COR-L47 (cell line): Measurements from ENCODE around the gene IMMP2L.
A peak's percentile ranks its signal among the peaks of the same experiment; 100 is the strongest.
"Not testable (repeated sequence)": the region's sequence is repeated elsewhere in the genome, so short reads cannot be mapped to it uniquely, and the experiment has no call there.

ENCODE experiments used
- DNase-seq: peaks from one replicate; lab custom pipeline; 2025; lab: John Stamatoyannopoulos, UW

IMMP2L gene

DNA sequence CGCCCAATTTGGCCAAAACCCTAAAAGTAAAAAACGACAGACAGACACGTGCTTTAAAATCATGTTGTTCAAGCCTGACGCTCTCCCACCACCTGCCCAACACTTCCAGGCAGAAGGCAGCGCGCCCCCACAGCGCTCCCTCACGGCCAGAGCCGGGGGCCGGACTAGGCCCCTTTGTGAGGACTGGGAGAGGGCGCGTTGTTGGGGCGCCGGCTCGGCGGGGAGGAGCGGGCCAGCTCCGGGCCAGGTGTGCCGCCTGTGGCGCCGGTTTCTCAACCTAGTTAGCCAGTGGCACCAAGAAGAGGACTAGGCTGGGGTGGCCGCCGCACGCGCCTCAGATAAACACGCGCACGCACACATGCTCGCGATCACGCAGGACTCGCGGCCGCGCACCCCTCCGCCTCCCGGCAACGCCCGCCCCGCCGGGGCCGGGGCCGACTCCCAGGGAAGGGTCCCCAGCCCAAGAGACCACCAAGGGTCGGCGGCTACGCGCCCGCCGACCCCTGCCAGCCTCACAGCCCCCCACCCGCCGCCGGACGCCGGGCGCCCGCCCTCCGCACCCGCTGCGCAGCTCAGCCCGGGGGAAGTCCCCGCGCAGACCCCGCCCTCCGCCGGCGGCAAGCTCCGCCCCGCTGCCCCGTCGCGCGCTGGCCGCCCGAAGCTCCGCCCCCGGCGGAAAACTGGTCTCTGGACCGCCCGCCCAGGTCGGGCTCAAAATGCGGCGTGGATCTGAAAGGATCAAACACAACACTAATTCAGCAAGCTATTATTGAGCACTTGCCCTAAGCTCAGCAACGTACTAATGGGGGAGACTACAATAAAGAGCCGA lies at the start of gene IMMP2L:
Gene IMMP2L (minus strand): TSS at position 589 of the 829 bp plus-strand sequence.
- DNase-seq: peak; percentile 83

DNA sequence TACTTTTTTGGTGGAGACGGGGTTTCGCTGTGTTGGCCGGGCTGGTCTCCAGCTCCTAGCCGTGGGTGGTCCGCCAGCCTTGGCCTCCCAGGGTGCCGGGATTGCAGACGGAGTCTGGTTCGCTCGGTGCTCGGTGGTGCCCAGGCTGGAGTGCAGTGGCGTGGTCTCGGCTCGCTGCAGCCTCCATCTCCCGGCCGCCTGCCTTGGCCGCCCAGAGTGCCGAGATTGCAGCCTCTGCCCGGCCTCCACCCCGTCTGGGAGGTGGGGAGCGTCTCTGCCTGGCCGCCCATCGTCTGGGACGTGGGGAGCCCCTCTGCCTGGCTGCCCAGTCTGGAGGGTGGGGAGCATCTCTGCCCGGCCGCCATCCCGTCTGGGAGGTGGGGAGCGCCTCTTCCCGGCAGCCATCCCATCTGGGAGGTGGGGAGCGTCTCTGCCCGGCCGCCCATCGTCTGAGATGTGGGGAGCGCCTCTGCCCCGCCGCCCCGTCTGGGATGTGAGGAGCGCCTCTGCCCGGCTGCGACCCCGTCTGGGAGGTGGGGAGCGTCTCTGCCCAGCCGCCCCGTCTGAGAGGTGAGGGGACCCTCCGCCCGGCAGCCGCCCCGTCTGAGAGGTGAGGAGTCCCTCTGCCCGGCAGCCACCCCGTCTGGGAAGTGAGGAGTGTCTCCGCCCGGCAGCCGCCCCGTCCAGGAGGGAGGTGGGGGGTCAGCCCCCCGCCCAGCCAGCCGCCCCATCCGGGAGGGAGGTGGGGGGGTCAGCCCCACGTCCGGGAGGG lies 47.4 kb upstream of the IMMP2L start:
- not testable (repeated sequence) for DNase-seq

DNA sequence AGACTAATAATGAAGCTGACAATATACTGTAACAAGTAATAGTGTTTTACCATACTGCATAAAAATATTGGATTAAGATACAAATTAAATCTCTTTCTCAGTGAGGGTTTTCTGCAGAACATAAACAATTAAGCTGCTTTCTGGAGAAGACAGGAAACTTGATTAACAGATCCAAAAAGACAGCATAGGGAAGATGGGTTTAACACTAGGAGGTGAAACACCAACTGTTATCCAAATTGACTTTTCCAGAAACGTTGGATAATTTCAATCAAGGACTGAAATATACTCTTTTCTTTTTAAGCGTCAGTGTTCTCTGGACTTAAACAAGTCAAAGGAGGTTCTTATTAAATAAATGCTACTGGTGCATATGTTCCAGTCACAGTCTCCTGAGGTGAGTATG lies 45.3 kb upstream of the IMMP2L start:
- DNase-seq: no peak

DNA sequence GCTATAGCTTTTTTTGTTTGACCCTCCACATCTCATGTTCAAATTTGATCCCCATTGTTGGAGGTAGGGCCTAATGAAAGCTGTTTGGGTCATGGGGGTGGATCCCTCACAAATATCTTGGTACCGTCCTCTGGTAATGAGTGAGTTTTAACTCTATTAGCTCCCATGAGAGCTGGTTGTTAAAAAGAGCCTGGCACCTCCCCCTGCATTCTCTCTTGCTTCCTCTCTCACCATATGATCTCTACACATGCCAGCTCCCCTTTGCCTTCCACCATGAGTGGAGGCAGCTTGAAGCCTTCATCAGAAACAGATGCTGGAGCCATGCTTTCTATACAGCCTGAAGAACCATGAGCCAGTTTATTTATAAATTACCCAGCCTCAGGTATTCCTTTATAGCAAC lies 43.0 kb upstream of the IMMP2L start:
- no peak for DNase-seq

DNA sequence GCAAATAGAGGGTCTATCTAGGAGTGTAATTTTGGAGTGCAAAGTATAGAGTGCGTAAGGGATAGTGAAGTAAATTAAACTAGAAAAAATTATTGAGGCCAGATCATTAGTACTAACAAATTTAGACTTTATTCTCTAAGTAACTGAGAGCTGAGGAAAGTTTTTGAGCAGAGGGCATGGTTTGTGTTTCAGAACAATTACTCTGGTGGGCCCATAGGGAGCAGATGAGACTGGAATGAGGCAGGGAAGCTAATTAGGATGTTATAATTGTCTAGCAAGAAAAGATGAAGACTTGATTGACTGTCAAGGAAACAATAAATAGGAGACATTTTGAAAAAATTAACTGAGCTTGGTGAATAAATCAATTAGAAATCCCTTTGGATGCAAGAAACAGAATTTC lies 37.8 kb upstream of the IMMP2L start:
- DNase-seq: no peak

DNA sequence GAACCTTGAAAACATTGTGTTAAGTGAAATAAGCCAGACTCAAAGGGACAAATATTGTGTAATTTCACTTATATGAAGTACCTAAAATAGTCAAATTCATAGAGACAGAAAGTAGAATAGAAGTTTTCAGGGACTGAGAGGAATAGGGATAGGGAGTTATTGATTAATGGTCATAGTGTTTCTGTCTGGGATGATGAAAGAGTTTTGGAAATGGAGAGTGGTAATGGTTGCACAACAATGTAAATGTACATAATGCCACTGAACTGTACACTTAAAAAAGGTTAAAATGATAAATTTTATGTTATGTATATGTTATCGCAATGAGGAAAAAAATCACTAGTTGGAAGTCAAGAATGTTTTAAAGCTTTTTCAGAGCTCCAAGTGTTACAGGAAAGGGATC lies 33.5 kb upstream of the IMMP2L start:
- DNase-seq: no peak

DNA sequence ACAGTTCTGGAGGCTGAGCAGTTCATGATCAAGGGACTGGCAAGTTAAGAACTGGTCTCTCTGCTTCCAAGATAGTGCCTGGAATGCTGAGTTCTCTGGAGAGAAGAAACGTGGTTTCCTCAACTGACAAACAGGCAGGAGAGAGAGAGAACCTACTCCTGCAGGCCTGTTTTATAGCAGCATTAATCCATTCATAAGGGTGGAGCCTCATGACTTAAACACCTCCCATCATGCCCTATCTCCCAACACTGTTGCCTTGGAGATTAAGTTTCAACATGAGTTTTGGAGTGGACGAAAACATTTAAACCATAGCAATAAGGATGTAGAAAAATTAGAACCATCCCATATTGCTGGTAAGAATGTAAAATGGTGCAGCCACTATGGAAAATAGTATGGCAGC lies 32.3 kb upstream of the IMMP2L start:
- no peak for DNase-seq

DNA sequence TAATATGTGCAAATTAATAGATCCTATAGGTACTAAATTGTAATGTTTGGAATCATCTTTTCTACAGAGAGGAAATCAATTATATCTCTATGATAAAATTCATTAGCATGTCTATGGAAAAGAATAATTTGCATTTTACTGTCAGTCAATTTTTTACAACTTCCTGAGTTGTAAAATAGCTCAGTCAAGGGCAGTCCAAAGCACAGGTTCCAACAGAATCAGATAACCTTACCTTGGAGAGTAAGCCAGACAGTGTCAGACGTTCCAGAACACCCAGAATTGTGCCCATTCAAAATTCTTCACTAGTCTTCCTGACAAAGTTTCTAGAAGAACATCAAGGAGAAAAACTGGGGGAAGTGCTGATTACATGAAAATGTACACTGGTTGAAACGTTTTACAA lies 31.1 kb upstream of the IMMP2L start:
- no peak for DNase-seq

DNA sequence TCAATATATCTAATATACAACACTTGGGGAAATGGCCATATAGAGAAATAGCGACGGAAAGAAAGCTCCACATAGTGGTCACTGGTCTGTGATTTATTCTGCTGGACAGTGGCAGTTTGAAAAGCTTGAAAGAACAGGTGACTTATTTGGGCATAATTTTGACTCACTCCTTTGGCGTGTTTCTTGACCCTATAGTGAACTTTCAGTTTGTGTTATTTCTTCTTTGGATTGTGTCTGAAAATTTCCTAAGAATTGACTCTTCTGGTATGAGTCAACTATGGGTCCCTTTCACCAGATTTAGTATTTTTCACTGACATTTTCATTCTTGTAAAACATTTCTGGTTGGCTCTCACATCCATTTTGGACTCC lies 25.8 kb upstream of the IMMP2L start:
- DNase-seq: no peak

DNA sequence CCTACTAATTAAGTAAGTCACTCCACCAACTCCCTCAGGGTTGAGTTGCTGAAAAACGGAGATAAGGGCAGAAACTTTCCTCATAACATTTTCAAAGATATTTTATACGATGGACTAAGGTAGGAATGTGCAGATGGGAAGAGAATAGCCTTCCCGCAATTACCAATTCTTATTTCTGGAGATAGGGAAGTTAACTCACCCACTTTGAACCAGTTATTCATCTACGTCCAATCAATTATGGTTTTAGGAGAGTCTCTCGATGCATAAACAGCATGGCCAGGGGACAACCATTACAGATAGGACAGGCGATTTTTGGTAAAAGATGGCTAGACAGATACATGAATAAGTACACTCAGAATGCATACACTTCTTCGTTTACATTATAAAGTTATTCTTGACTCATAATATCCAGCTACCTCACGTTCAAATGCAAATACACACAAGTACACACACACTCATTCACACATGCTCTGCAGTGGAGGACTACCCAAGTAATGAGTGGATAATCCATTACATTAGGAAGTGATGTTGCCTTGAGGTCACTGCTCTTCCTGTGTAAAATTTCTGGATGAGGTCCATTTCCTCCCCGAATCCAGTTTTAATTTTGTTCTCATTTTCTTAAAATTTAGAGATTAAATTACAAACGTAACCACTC lies 25.2 kb upstream of the IMMP2L start:
- DNase-seq: no peak

DNA sequence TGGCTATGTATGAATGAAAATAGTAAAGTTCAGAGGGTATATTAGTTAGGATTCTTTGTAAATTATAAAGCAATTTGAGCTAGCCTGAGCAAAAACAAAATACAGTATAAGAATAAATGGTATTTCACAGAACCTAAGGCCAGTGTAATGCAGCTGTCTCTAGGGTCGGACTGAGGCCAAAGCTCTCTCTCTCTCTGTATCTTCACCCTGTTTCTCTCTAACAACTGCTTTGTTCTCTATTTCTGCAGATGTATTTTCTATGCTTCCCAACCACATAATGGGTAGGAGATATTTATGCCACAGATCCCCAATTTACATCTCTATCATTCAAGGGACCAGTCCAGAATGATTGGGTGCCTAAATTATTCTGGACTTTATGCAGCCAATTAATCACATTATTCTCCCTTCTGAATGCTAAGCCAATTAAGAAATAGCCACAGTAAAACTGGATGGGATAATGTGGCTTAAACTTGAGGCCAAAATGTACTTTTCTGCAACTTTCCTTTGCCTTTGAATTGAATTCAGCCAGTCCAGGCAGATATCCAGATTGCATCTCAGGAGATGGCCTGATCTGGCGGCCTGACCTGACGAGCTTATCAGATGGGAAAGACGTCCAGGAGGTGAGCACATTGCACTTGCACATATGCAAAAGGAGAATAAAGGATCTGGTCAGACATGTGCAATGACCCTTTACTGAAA lies 24.6 kb upstream of the IMMP2L start:
- DNase-seq: no peak

DNA sequence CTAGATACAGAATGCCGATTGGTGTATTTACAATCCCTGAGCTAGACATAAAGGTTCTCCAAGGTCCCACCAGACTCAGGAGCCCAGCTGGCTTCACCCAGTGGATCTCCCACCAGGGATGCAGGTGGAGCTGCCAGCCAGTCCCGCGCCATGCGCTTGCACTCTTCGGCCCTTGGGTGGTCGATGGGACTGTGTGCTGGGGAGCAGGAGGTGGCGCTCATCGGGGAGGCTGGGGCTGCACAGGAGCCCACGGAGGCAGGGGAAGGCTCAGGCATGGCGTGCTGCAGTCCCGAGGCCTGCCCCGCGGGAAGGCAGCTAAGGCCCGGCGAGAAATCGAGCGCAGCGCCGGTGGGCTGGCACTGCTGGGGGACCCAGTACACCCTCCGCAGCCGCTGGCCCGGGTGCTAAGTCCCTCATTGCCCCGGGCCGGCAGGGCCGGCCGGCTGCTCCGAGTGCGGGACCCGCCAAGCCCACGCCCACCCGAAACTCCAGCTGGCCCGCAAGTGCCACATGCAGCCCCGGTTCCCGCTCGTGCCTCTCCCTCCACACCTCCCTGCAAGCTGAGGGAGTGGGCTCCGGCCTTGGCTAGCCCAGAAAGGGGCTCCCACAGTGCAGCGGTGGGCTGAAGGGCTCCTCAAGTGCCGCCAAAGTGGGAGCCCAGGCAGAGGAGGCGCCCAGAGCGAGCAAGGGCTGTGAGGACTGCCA lies 19.6 kb upstream of the IMMP2L start:
- DNase-seq: not testable (repeated sequence)

DNA sequence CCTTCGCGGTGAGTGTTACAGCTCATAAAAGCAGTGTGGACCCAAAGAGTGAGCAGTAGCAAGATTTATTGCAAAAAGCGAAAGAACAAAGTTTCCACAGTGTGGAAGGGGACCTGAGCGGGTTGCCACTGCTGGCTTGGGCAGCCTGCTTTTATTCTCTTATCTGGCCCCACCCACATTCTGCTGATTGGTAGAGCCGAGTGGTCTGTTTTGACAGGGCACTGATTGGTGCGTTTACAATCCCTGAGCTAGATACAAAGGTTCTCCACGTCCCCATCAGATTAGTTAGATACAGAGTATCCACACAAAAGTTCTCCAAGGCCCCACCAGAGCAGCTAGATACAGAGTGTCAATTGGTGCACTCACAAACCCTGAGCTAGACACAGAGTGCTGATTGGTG lies 18.9 kb upstream of the IMMP2L start:
- DNase-seq: not testable (repeated sequence)

DNA sequence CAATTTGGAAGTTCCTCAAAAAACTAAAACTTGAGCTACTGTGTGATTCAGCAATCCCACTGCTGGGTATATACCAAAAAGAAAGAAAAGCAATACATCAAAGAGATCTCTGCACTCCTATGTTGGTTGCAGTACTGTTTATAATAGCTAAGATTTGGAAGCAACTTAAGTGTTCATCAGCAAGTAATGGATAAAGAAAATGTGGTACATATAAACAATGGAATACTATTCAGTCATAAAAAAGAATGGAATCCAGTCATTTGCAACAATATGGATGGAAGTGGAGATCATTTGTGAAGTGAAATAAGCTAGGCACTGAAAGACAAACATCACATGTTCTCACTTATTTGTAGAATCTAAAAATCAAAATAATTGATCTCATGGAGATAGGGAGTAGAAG lies 16.5 kb upstream of the IMMP2L start:
- DNase-seq: no peak

DNA sequence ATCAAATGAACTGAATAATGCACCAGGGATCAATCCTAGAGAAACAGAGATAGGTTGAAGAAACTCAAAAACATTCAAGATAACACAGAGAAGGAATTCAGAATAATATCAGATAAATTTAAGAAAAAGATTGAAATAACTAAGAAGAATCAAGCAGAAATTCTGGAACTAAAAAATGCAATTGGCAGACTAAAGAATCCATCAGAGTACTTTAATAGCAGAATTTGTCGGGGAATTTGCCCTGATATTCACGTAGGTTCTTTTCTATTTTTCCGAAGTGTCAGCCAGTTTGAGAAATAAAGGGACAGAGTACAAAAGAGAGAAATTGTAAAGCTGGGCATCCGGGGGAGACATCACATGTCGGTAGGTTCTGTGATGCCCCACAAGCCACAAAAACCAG lies 9.4 kb upstream of the IMMP2L start:
- no peak for DNase-seq

DNA sequence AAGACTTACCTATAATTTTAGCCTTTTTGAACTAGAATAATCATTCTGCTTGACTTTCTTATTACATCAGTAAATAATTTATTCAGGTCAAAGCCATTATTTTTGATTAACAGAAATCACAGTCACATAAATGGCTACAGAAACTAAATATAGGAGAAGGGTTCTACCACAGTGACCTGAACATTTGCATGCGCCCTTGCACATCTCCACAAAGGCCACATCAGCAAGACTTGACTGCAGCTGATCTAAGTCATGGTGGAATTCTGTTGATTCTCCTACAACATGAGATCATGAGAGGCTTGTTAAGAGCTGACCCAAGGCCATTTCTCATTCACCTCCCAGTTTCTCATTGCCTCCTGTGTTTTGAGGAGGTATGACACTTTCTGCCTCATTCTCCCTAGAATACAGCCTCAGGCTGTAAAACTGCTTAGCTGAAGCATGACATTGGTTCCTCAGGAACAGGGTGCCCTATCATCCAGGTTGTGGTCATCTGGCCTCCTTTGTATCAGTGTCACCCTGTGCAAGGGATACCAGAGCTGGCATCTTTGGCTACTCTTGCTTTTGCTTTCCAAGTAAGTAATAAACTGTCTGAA lies 6.7 kb upstream of the IMMP2L start:
- no peak for DNase-seq

DNA sequence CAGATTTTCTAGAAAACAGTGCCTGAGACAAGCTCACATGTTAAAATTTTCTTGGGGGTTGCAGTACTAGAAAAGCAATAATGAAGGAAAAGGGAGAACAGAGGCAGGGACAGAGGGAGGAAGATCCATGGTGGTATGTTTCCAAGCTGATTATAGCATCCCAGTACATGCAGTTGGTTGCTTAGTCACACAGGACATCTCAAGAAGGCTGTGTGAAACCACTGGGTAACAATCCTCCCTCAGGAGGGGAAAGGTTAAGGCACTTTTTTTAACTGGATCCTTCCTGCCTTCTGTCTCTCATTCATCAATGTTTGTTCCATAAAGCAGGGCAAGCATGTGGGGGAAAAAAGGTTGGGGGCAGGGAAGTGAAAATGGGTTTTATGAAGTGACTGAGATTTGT lies 6.1 kb upstream of the IMMP2L start:
- no peak for DNase-seq

DNA sequence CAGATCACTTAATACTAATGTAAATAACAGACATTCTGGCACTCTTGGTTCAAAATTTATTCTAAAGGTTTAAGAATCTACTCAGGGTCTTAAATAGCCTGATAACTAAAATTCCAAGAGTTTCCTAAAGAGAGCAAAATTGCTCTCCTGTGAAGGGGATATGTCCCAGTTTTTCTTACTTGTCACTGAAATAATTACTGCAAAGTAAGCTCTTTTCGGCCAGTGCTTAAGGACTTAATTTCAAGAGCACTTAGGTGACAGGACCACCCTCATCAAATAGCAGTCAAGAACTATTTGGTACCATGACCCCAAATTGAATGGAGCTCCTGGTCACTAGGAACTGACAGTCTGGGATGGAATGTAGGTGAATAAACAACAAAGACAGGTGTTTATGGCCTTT lies 1.8 kb upstream of the IMMP2L start:
- DNase-seq: no peak

DNA sequence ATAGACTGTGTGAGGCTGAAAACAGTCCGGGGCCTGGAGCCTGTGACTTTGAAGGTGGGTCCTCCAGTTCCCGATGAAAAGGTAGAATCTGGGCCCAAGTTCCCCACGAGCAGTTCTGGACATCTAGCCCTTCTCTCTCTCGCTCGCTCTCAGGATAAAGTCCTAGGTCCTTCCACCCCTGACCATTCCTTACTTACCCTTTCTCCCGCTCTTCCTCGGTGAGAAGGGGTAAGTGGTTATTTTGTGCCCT lies 713 bp downstream of the IMMP2L start:
- no peak for DNase-seq

DNA sequence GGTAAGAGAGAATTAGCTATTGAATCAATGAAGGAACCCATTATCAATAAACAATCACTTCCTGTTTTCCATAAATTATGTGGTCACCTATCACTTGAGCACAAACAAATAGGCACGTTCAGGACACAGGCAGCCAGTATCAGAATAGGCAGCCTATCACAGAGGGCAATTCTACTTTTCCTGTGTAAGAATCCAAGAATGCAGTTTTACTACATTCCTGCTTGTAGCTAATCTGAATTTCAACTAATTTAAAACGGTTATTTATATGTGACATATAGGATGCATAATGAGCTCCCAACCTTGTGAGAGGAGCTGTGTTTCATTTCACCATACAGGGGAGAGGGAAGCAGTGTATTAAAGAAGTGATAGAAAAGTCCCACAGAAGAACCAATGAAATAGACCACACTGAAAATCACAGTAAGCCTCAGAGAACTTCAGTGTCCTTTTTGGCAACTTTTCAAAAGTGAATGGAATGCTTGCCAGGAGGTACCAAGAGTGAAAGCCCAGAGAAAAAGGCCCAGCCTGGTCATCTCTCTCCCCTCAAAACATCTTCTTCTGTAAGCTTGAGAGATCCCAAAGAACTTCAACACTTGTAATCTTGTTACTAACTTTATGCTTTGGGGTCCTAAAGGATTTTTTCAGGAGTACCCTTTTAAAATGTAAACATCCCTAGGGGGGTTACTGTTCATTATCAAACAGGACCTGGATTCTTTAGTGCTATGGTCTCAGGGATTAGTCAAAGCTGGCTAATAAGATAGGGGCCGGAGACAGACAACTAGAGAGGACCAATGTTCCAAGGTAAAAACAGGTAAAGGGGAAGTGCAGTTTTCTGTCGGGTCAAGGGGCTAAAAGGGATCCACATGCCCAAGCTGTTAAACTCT lies 1.3 kb downstream of the IMMP2L start:
- DNase-seq: peak; percentile 10

DNA sequence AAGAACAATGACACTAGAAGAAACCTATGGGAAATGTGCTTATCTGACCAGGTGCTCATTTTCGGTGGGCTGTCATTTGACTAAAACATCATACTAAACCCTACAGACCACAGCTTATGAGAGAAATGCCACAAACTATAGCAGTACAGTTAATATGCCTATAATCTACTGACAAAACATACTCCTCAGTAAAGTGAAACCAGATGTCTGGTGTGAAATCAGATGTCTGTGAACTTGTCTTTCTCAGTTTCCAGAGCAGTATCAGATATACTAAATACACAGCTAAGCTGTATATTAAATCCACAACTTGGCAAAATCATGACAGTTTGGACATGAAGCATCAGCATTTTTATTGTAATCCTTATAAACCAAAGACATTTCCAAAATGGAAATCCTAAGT lies 3.3 kb downstream of the IMMP2L start:
- no peak for DNase-seq
